Upper lobe of left lung (tissue), 6 donors: ENCODE results near the gene TGM2. TPM values are rescaled to one million over a fixed set of nuclear protein-coding genes. Genes with fewer than 3 reads are reported as not detected.
A peak's percentile ranks its signal among the peaks of the same experiment; 100 is the strongest.

ENCODE experiments used
- ATAC-seq, 2 donors: fragments of 200-7000 bp; cut with Tn5 transposase; one replicate each; pipeline ENCODE4 v1.9.1; 2022; ENCODE audit warnings: mild to moderate bottlenecking in 2 of 2, moderate library complexity in 2 of 2; ENCODE audit not compliant: low FRiP score in 2 of 2
- DNase-seq, 2 donors: peaks; one replicate each; pipeline ENCODE4 v3.0.0-alpha.2; 2019 to 2020
- H3K27ac ChIP-seq, 4 donors: fragments of 200-600 bp; sonication (generic); one replicate each; pipeline ENCODE4 v1.5.1; 2016 to 2019
- H3K27me3 ChIP-seq, 4 donors: fragments of 200-600 bp; sonication (generic); one replicate each; pipeline ENCODE4 v1.5.1; 2017 to 2019
- H3K36me3 ChIP-seq, 4 donors: fragments of 200-600 bp; sonication (generic); one replicate each; pipeline ENCODE4 v1.5.1; 2016 to 2019
- H3K4me1 ChIP-seq, 4 donors: fragments of 200-600 bp; sonication (generic); one replicate each; pipeline ENCODE4 v1.5.1; 2018 to 2019
- H3K4me3 ChIP-seq, 4 donors: fragments of 200-600 bp; sonication (generic); one replicate each; pipeline ENCODE4 v1.5.1; 2017 to 2019; ENCODE audit warnings: mild to moderate bottlenecking in 2 of 4, moderate library complexity in 1 of 4
- H3K9me3 ChIP-seq, 4 donors: fragments of 200-600 bp; sonication (generic); one replicate each; pipeline ENCODE4 v1.5.1; 2018 to 2019
- EP300 ChIP-seq, 4 donors: sonication (generic); formaldehyde crosslinking; IDR thresholded peaks; one replicate each; pipeline ENCODE4 v1.5.1; 2017; ENCODE audit warnings: antibody characterized with exemption in 4 of 4, control low read depth in 2 of 4
- POLR2A ChIP-seq, 4 donors: fragments of 450-650 bp; IDR thresholded peaks; one replicate each; pipeline ENCODE4 v1.5.1; 2016 to 2017; ENCODE audit warnings: antibody characterized with exemption in 4 of 4, mild to moderate bottlenecking in 2 of 4
- POLR2AphosphoS5 ChIP-seq, 2 donors: sonication (generic); formaldehyde crosslinking; IDR thresholded peaks; one replicate each; pipeline ENCODE4 v1.5.1; 2017; ENCODE audit warnings: antibody characterized with exemption in 2 of 2
- WGBS, 2 donors: methylation state at CpG; one replicate each; pipeline ENCODE4 v1.1.5; 2017 to 2018; 5-methylcytosine and 5-hydroxymethylcytosine counted together
- total RNA-seq, 6 donors: library from RNA; depleted of rRNA in 4 of 6; stranded (reverse); fragments of >200 nt in 4 of 6; gene quantifications; one replicate each; pipeline versions ENCODE4 v1.1.0 to v1.2.1, GENCODE V29; 2016 to 2021
- TF ChIP-seq, protein P1 (sequence below), 6 experiments: fragments of 450-650 bp in 4 of 6; fragments of 200-600 bp in 2 of 6; sonication (generic) in 2 of 6; IDR thresholded peaks; one replicate each; pipeline ENCODE4 v1.5.1; 2016 to 2019; ENCODE audit warnings: antibody characterized with exemption in 6 of 6
- donor health status: DM: no; HTN: no; CAD: no; lungs with moderate emphysema.
- donor health status: DM: no; HTN: yes; CAD: no; lungs with severe emphysema.

Gene TGM2
- total RNA-seq, 6 donors from 2014 or later = 98.7 to 469 (median 290) TPM

DNA sequence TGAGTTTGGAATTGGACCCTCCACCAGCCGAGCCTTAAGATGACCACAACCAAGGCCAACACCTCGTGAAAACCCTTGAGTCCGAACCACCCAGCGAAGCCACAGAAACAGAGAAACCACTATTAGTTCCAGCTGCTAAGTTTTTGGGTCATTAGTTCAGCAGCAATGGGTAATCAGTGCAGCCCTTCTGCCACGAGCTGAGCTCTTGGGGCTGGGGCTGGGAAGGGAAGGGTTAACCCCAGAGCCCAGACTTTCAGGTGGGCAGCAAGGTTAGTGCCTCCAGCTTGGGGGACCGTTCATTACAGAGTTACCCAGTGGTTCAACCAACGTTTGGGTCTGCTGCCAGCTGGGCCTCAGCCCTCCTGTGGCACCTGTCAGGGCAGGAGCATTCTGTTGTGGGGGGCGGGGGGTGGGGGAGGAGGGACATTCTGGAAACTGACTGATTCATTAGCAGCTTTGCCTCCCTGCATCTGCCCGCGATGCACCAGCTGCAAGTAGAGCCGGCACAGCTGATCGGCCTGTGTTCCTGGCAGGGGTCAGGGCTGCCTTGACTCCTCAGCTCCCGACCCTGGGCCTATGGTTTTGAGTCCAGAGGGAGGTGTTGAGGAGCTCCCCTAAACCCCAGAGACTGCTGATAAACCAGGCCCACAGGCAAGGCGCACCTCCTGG, 52.7 kb downstream of the TGM2 start:
- Histone ChIP-seq H3K4me3 (no peak overlapping the region), H3K27me3 (no peaks in the 10 kb centered on the region), H3K27ac (peak overlapping the region in 1 of 4 donors; percentile 9), H3K9me3 (no peaks in the 10 kb centered on the region), H3K36me3 (no peaks in the 10 kb centered on the region), H3K4me1 (peaks cover 23 to 45% (median 30%) of the 10 kb centered on the region in 4 donors)
- DNase-seq = peak in 1 of 2 donors; percentile 15
- no peak for TF ChIP-seq POLR2AphosphoS5 (IDR thresholded peaks at IDR 0.05)
- TF ChIP-seq EP300 (IDR thresholded peaks at IDR 0.05) = no peak
- TF ChIP-seq, protein P1, sequence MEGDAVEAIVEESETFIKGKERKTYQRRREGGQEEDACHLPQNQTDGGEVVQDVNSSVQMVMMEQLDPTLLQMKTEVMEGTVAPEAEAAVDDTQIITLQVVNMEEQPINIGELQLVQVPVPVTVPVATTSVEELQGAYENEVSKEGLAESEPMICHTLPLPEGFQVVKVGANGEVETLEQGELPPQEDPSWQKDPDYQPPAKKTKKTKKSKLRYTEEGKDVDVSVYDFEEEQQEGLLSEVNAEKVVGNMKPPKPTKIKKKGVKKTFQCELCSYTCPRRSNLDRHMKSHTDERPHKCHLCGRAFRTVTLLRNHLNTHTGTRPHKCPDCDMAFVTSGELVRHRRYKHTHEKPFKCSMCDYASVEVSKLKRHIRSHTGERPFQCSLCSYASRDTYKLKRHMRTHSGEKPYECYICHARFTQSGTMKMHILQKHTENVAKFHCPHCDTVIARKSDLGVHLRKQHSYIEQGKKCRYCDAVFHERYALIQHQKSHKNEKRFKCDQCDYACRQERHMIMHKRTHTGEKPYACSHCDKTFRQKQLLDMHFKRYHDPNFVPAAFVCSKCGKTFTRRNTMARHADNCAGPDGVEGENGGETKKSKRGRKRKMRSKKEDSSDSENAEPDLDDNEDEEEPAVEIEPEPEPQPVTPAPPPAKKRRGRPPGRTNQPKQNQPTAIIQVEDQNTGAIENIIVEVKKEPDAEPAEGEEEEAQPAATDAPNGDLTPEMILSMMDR (IDR thresholded peaks at IDR 0.05) = no peak
- TF ChIP-seq POLR2A (IDR thresholded peaks at IDR 0.05) = no peak
- 89 to 100% methylated on average over 6 to 9 of the region's 14 CpGs for WGBS, 2 donors
- ATAC-seq = no peak

DNA sequence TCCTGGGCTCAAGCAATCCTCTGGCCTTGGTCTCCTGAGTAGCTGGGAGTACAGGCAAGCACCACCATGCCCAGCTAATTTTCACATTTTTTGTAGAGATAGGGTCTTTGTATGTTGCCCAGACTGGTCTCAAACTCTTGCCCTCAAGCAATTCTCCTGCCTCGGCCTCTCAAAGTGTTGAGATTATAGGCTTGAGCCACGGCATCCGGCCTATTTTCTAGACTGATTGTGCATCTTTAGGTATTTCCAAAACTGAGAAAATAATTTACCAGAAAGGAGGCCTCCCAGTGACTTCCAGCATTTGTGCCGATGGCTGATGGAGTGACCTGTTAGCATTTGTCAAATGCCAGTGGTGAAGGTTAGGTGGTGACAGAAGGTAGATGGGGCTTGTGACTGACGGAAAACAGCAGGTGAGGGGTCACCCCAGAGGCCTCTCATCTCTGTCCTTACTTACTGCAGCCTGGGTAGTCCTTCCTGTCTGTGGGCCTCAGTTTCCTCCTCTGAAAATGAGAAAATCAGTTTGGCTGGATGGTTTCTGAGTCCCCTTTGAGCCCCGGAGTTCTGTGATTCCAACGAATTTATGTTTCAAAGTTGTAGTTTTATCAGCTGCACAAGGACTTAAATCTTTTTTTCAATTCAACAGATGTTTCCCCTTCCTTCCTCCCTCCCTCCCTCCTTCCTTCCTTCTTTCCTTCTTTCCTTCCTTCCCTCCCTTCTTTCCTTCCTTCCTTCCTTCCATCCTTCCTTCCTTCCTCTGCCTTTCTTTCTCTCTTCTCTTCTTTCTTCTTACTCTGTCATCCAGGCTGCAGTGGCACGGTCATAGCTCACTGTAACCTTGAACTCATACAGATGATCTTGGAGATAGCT, 53.5 kb downstream of the TGM2 start:
- no peaks in the 10 kb centered on the region for H3K36me3 ChIP-seq
- H3K9me3 ChIP-seq = no peaks in the 10 kb centered on the region
- no peaks in the 10 kb centered on the region for H3K27me3 ChIP-seq
- TF ChIP-seq POLR2A (IDR thresholded peaks at IDR 0.05) (no peak), EP300 (IDR thresholded peaks at IDR 0.05) (no peak), POLR2AphosphoS5 (IDR thresholded peaks at IDR 0.05) (no peak)
- TF ChIP-seq, protein P1 (IDR thresholded peaks at IDR 0.05) = no peak
- no peak overlapping the region for H3K4me3 ChIP-seq
- DNase-seq (no peak), ATAC-seq (no peak)
- peaks cover 23 to 45% (median 30%) of the 10 kb centered on the region in 4 donors for H3K4me1 ChIP-seq
- 85% methylated on average over 8 of the region's 8 CpGs for WGBS, 2 donors
- H3K27ac ChIP-seq = peak overlapping the region; percentile 10 to 80 (median 63)

DNA sequence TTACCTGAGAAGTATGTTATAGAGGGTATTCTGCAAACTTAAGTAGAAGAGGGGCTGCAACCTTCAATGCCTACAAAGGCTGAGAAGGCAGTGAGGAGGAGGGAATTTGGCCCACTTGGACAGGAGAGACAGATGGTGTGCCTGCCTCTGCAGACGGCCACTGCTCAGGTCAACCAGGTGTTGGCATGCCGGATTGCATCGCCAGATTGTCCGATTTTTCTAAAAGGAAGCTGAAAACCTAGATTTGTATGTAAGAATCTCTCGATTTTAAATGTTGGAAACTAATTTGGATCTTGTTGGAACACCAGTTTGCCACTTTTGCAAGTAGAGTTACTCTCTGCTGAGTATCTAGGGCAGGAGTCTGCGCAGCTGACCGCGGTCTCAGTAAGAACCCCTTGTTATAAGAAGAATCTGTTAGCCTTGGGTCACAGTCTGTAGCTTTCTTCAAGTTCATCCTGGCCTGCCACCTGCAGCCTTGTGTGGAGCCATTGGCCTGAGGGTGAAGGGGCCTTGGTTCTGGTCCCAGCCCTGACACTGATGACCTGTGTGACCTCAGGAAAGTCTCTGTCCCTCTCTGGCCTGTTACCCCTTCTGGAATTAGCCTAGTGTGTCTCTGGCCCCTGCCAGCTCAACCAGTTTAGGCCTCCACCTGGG, 54.4 kb downstream of the TGM2 start:
- ATAC-seq (no peak), DNase-seq (no peak)
- Histone ChIP-seq H3K9me3 (no peaks in the 10 kb centered on the region), H3K36me3 (no peaks in the 10 kb centered on the region), H3K27ac (peak overlapping the region; percentile 10 to 80 (median 63)), H3K27me3 (no peaks in the 10 kb centered on the region), H3K4me1 (peaks cover 23 to 45% (median 30%) of the 10 kb centered on the region in 4 donors), H3K4me3 (no peak overlapping the region)
- WGBS, 2 donors = 94% methylated on average over 8 of the region's 8 CpGs
- no peak for TF ChIP-seq EP300 (IDR thresholded peaks at IDR 0.05)
- TF ChIP-seq POLR2AphosphoS5 (IDR thresholded peaks at IDR 0.05) = no peak
- TF ChIP-seq POLR2A (IDR thresholded peaks at IDR 0.05) = no peak
- TF ChIP-seq, protein P1 (IDR thresholded peaks at IDR 0.05) = no peak

DNA sequence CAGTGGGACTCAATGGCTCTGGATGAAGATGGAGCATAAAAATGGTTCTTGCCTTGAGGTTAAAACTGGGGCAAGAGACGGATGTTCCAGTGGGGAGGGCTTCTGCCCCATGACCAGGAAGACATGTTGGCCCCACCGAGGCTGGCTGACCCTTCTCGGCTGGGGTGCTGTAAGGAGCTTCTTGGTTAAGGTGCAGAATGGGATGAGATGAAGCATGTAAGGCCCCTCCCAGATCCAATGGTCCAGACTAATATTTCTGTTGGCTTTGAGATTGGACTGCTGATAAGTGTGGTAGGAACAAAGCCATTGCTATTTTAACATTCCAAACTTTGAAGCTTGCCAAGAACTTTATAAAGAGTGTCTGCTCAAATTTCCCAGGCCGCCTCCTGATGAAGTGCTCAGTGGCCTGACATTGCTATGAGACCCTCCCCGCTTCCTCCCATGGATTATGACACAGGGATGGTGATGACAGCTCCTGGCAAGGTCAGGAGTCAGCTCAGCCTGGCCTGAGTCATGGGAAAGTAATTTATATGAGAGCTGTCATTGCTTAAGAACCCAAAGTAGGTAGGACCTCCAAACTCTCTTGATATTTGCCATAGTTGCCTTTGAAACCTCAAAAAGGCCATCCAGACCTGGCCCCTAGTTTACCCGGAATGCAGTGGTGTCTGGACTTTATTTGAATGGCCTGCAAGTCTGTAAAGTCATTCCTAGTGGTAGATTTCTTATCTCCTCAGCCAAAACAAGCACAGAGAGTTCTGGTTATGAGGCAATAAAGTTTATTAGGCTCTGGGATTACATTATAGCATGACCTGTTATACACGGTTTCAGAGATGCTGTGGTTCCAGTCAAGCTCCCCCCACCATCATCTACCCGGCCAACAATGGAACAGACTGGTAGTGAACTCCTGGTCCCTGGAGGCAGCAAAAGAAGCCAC, 55.2 kb downstream of the TGM2 start:
- Histone ChIP-seq H3K36me3 (no peaks in the 10 kb centered on the region), H3K4me3 (no peak overlapping the region), H3K4me1 (peaks cover 23 to 45% (median 30%) of the 10 kb centered on the region in 4 donors), H3K9me3 (no peaks in the 10 kb centered on the region), H3K27me3 (no peaks in the 10 kb centered on the region), H3K27ac (peak overlapping the region; percentile 41 to 80 (median 63))
- ATAC-seq (peak; percentile 73 to 89), DNase-seq (peak in 1 of 2 donors; percentile 52)
- TF ChIP-seq POLR2A (IDR thresholded peaks at IDR 0.05) = no peak
- TF ChIP-seq, protein P1 (IDR thresholded peaks at IDR 0.05) = no peak
- peak in 3 of 4 donors; percentile 16 to 65 (median 30) for TF ChIP-seq EP300 (IDR thresholded peaks at IDR 0.05)
- peak; percentile 71 to 80 for TF ChIP-seq POLR2AphosphoS5 (IDR thresholded peaks at IDR 0.05)
- WGBS, 2 donors = 51 to 54% methylated on average over 8 of the region's 8 CpGs
